Thymus (tissue), 11 donors: ENCODE measurements around the gene DMD. TPM values are rescaled to one million over a fixed set of nuclear protein-coding genes. Genes with fewer than 3 reads are reported as not detected.

Experiments used
- DNase-seq, 9 donors: peaks; one replicate each; pipeline ENCODE4 v3.0.0-alpha.2; 2013; ENCODE audit warnings: low spot score in 9 of 9, low read depth in 6 of 9, missing footprints in 1 of 9
- H3K27ac ChIP-seq, 2 donors: one replicate each; pipeline ENCODE4 v1.5.1; 2013; ENCODE audit warnings: control low read depth in 1 of 2, low read depth in 1 of 2, low read length in 1 of 2, mild to moderate bottlenecking in 1 of 2, moderate library complexity in 1 of 2
- H3K27me3 ChIP-seq, 2 donors: one replicate each; pipeline ENCODE4 v1.5.1; 2013; ENCODE audit warnings: low read length in 1 of 2; ENCODE audit not compliant: control insufficient read depth in 2 of 2, insufficient read depth in 1 of 2
- H3K36me3 ChIP-seq, 2 donors: one replicate each; pipeline ENCODE4 v1.5.1; 2013; ENCODE audit warnings: low read length in 1 of 2, mild to moderate bottlenecking in 1 of 2, moderate library complexity in 1 of 2; ENCODE audit not compliant: control insufficient read depth in 2 of 2, insufficient read depth in 2 of 2
- H3K4me1 ChIP-seq, 2 donors: one replicate each; pipeline ENCODE4 v1.5.1; 2013; ENCODE audit warnings: low read length in 2 of 2; ENCODE audit not compliant: control insufficient read depth in 2 of 2, insufficient read depth in 2 of 2
- H3K4me3 ChIP-seq, 2 donors: one replicate each; pipeline ENCODE4 v1.5.1; 2013; ENCODE audit warnings: low read length in 2 of 2, control low read depth in 1 of 2, mild to moderate bottlenecking in 1 of 2
- H3K9me3 ChIP-seq, 2 donors: one replicate each; pipeline ENCODE4 v1.5.1; 2013; ENCODE audit warnings: low read length in 1 of 2, mild to moderate bottlenecking in 1 of 2; ENCODE audit not compliant: control insufficient read depth in 2 of 2, insufficient read depth in 1 of 2
- WGBS: extraction: QIAGEN DNeasy Blood & Tissue Kit; methylation state at CpG from one replicate; pipeline ENCODE4 v1.1.7; 2013; 5-methylcytosine and 5-hydroxymethylcytosine counted together
- polyA plus RNA-seq: library from polyadenylated mRNA; stranded (reverse); fragments of 200-250 nt; gene quantifications from one replicate; pipeline ENCODE4 v1.2.3, GENCODE V29; 2013
- total RNA-seq: library from RNA; stranded (reverse); fragments of 120-200 nt; gene quantifications from one replicate; pipeline ENCODE4 v1.2.4, GENCODE V29; 2013
- donor health status: healthy.

DMD gene
- total and polyA plus RNA-seq, 2 donors, result 4.7 to 5.7 TPM

- Histone ChIP-seq H3K27ac (no peak overlapping the region), H3K36me3 (no peaks in the 10 kb centered on the region), H3K4me3 (no peak overlapping the region), H3K27me3 (no peaks in the 10 kb centered on the region), H3K9me3 (no peaks in the 10 kb centered on the region), H3K4me1 (no peaks in the 10 kb centered on the region)
- 94% methylated on average over 2 of the region's 2 CpGs for WGBS
- DNase-seq, result no peak
Observed at GRCh38 chrX:31301941-31302340, 1909.4 kb downstream of the DMD start.

GRCh38 chrX:31301203-31301602 lies 1910.1 kb downstream of the DMD start:
- no peak overlapping the region for H3K27ac ChIP-seq
- no peak for DNase-seq
- no peaks in the 10 kb centered on the region for H3K4me1 ChIP-seq
- H3K27me3 ChIP-seq, result no peaks in the 10 kb centered on the region
- H3K9me3 ChIP-seq, result no peaks in the 10 kb centered on the region
- H3K4me3 ChIP-seq, result no peak overlapping the region
- H3K36me3 ChIP-seq, result no peaks in the 10 kb centered on the region
- 92% methylated on average over 2 of the region's 2 CpGs for WGBS

GRCh38 chrX:31298916-31299315 lies 1912.4 kb downstream of the DMD start:
- WGBS, result 66% methylated on average over 4 of the region's 4 CpGs
- no peaks in the 10 kb centered on the region for H3K36me3 ChIP-seq
- H3K27ac ChIP-seq, result no peak overlapping the region
- no peak overlapping the region for H3K4me3 ChIP-seq
- no peaks in the 10 kb centered on the region for H3K4me1 ChIP-seq
- no peaks in the 10 kb centered on the region for H3K27me3 ChIP-seq
- DNase-seq, result no peak
- H3K9me3 ChIP-seq, result no peaks in the 10 kb centered on the region

- no peak for DNase-seq
- Histone ChIP-seq H3K4me3 (no peak overlapping the region), H3K36me3 (no peaks in the 10 kb centered on the region), H3K9me3 (no peaks in the 10 kb centered on the region), H3K27ac (no peak overlapping the region), H3K27me3 (no peaks in the 10 kb centered on the region), H3K4me1 (no peaks in the 10 kb centered on the region)
Observed at GRCh38 chrX:31297881-31298280, 1913.5 kb downstream of the DMD start.

GRCh38 chrX:31294475-31294874 lies 1916.9 kb downstream of the DMD start:
- H3K36me3 ChIP-seq, result no peaks in the 10 kb centered on the region
- H3K27me3 ChIP-seq, result no peaks in the 10 kb centered on the region
- no peak overlapping the region for H3K4me3 ChIP-seq
- DNase-seq, result no peak
- no peaks in the 10 kb centered on the region for H3K9me3 ChIP-seq
- no peak overlapping the region for H3K27ac ChIP-seq
- 78% methylated on average over 3 of the region's 3 CpGs for WGBS
- H3K4me1 ChIP-seq, result no peaks in the 10 kb centered on the region

- Histone ChIP-seq H3K4me1 (no peaks in the 10 kb centered on the region), H3K27me3 (no peaks in the 10 kb centered on the region), H3K27ac (no peak overlapping the region), H3K9me3 (no peaks in the 10 kb centered on the region), H3K36me3 (no peaks in the 10 kb centered on the region), H3K4me3 (no peak overlapping the region)
- peak in 1 of 9 donors; percentile 4 for DNase-seq
- whole genome bisulfite sequencing, result 84% methylated on average over 6 of the region's 6 CpGs
Observed at GRCh38 chrX:31293409-31293808, 1917.9 kb downstream of the DMD start.

GRCh38 chrX:31291131-31291530 lies 1920.2 kb downstream of the DMD start:
- no peaks in the 10 kb centered on the region for H3K27me3 ChIP-seq
- H3K9me3 ChIP-seq, result no peaks in the 10 kb centered on the region
- H3K4me3 ChIP-seq, result no peak overlapping the region
- DNase-seq, result no peak
- no peaks in the 10 kb centered on the region for H3K4me1 ChIP-seq
- no peak overlapping the region for H3K27ac ChIP-seq
- no peaks in the 10 kb centered on the region for H3K36me3 ChIP-seq
- WGBS, result 98% methylated on average over 5 of the region's 5 CpGs

- 92% methylated on average over 4 of the region's 4 CpGs for WGBS
Observed at GRCh38 chrX:31287861-31288260, 1923.5 kb downstream of the DMD start.

GRCh38 chrX:31280580-31280979 lies 1930.8 kb downstream of the DMD start:
- no peak overlapping the region for H3K27ac ChIP-seq
- over 99% methylated on average over 4 of the region's 4 CpGs for WGBS
- no peaks in the 10 kb centered on the region for H3K36me3 ChIP-seq
- H3K4me3 ChIP-seq, result no peak overlapping the region
- no peak for DNase-seq
- H3K9me3 ChIP-seq, result no peaks in the 10 kb centered on the region
- H3K27me3 ChIP-seq, result no peaks in the 10 kb centered on the region
- no peaks in the 10 kb centered on the region for H3K4me1 ChIP-seq

More at GRCh38 chrX:31287861-31288260, 1923.5 kb downstream of the DMD start:
- H3K9me3 ChIP-seq, result no peaks in the 10 kb centered on the region
- no peak for DNase-seq
- no peak overlapping the region for H3K27ac ChIP-seq
- H3K4me3 ChIP-seq, result no peak overlapping the region
- H3K36me3 ChIP-seq, result no peaks in the 10 kb centered on the region
- no peaks in the 10 kb centered on the region for H3K27me3 ChIP-seq
- H3K4me1 ChIP-seq, result no peaks in the 10 kb centered on the region

- H3K27me3 ChIP-seq, result no peaks in the 10 kb centered on the region
- no peak overlapping the region for H3K4me3 ChIP-seq
- H3K27ac ChIP-seq, result no peak overlapping the region
- 97% methylated on average over 2 of the region's 2 CpGs for WGBS
- H3K4me1 ChIP-seq, result no peaks in the 10 kb centered on the region
- DNase-seq, result no peak
- no peaks in the 10 kb centered on the region for H3K9me3 ChIP-seq
- no peaks in the 10 kb centered on the region for H3K36me3 ChIP-seq
Observed at GRCh38 chrX:31279359-31279758, 1932.0 kb downstream of the DMD start.
